SU-DHL-6 (cell line): Measurements from ENCODE around the gene SERPINH1.

ENCODE experiments used
- H2AFZ ChIP-seq: fragments of 200-600 bp; sonication (generic); 2 replicates; pipeline ENCODE4 v1.6.1; 2014; ENCODE audit warnings: low read depth, mild to moderate bottlenecking, moderate library complexity, mixed read lengths, antibody characterized with exemption, low read length; ENCODE audit not compliant: severe bottlenecking
- H3F3A ChIP-seq: fragments of 200-600 bp; shearing (Covaris generic); 2 replicates; pipeline ENCODE4 v1.6.0; 2016; ENCODE audit warnings: antibody characterized with exemption, mild to moderate bottlenecking; ENCODE audit not compliant: insufficient read depth
- H3K27ac ChIP-seq: fragments of 200-600 bp; sonication (generic); 2 replicates; pipeline ENCODE4 v1.5.1; 2016; ENCODE audit warnings: low read depth, mild to moderate bottlenecking, low read length, moderate library complexity, mixed read lengths
- H3K27me3 ChIP-seq: fragments of 200-600 bp; sonication (generic), shearing (Covaris generic); 2 replicates; pipeline ENCODE4 v1.6.0; 2014; ENCODE audit warnings: mild to moderate bottlenecking, low read length
- H3K36me3 ChIP-seq: fragments of 200-600 bp; sonication (generic); 2 replicates; pipeline ENCODE4 v1.6.1; 2014; ENCODE audit warnings: mild to moderate bottlenecking, low read length, mixed read lengths
- H3K4me2 ChIP-seq: fragments of 300-600, 200-600 bp; shearing (Covaris generic), sonication (generic); 2 replicates; pipeline ENCODE4 v1.6.0; 2014; ENCODE audit warnings: low read length, low read depth, mild to moderate bottlenecking; ENCODE audit not compliant: poor library complexity, severe bottlenecking
- H3K4me3 ChIP-seq: fragments of 200-600 bp; sonication (generic); 2 replicates; pipeline ENCODE4 v1.5.1; 2014; ENCODE audit warnings: antibody characterized with exemption, low read length, mild to moderate bottlenecking, mixed read lengths; ENCODE audit not compliant: insufficient read depth, poor library complexity, severe bottlenecking
- H3K79me2 ChIP-seq: fragments of 200-600 bp; sonication (generic); 2 replicates; pipeline ENCODE4 v1.6.1; 2014; ENCODE audit warnings: mild to moderate bottlenecking, low read length, moderate library complexity; ENCODE audit not compliant: insufficient read depth
- H3K9ac ChIP-seq: fragments of 200-600 bp; sonication (generic); 2 replicates; pipeline ENCODE4 v1.7.0; 2014; ENCODE audit warnings: mild to moderate bottlenecking, low read length
- H3K9me2 ChIP-seq: fragments of 200-600 bp; sonication (generic); replicated peaks from 2 replicates; pipeline ENCODE4 v1.6.1; 2014; ENCODE audit warnings: low read length; ENCODE audit not compliant: insufficient read depth
- H3K9me3 ChIP-seq: fragments of 200-600 bp; sonication (generic); 2 replicates; pipeline ENCODE4 v1.6.1; 2014; ENCODE audit warnings: low read length, mixed read lengths; ENCODE audit not compliant: insufficient read depth
- H4K20me1 ChIP-seq: fragments of 200-600 bp; sonication (generic); 2 replicates; pipeline ENCODE4 v1.6.1; 2014; ENCODE audit warnings: low read depth, mild to moderate bottlenecking, antibody characterized with exemption, low read length, moderate library complexity, mixed read lengths
- EZH2phosphoT487 ChIP-seq: fragments of 200-600 bp; sonication (generic), shearing (Covaris generic); conservative IDR thresholded peaks from 2 replicates; pipeline ENCODE4 v1.6.1; 2018; ENCODE audit warnings: mild to moderate bottlenecking, antibody characterized with exemption, low read length, moderate library complexity, mixed read lengths
- TF ChIP-seq, protein P1 (sequence below): fragments of 200-600 bp; sonication (generic); IDR thresholded peaks from one replicate; pipeline ENCODE4 v1.5.1; 2017; ENCODE audit warnings: antibody characterized with exemption, mild to moderate bottlenecking, low read length, moderate library complexity; ENCODE audit not compliant: insufficient read depth, poor library complexity, severe bottlenecking

Gene SERPINH1

GRCh38 chr11:75525433-75526191 lies 36.4 kb upstream of the SERPINH1 start, which contains the start of gene GDPD5:
TSS of gene GDPD5 (minus strand) at chr11:75525941. CDS start at chr11:75477735, 48,206 bp downstream.
- no peaks in the 10 kb centered on the region for H4K20me1 ChIP-seq
- H2AFZ ChIP-seq = no peak within 1 kb of the TSS
- H3K4me2 ChIP-seq = peak within 1 kb of the TSS; percentile 55
- no peaks in the 10 kb centered on the region for H3K79me2 ChIP-seq
- H3K27me3 ChIP-seq = no peaks in the 10 kb centered on the region
- H3K9me2 ChIP-seq = no peaks in the 10 kb centered on the region
- no peaks in the 10 kb centered on the region for H3K9me3 ChIP-seq
- H3K4me3 ChIP-seq = peak within 1 kb of the TSS; percentile 49
- H3K9ac ChIP-seq = peak within 1 kb of the TSS; percentile 37
- no peaks in the 10 kb centered on the region for H3K36me3 ChIP-seq
- no peak within 1 kb of the TSS for H3K27ac ChIP-seq
- TF ChIP-seq EZH2phosphoT487 = 0 out of 2 replicates have a peak, but pooled peaks have one; percentile 65
- TF ChIP-seq, protein P1, sequence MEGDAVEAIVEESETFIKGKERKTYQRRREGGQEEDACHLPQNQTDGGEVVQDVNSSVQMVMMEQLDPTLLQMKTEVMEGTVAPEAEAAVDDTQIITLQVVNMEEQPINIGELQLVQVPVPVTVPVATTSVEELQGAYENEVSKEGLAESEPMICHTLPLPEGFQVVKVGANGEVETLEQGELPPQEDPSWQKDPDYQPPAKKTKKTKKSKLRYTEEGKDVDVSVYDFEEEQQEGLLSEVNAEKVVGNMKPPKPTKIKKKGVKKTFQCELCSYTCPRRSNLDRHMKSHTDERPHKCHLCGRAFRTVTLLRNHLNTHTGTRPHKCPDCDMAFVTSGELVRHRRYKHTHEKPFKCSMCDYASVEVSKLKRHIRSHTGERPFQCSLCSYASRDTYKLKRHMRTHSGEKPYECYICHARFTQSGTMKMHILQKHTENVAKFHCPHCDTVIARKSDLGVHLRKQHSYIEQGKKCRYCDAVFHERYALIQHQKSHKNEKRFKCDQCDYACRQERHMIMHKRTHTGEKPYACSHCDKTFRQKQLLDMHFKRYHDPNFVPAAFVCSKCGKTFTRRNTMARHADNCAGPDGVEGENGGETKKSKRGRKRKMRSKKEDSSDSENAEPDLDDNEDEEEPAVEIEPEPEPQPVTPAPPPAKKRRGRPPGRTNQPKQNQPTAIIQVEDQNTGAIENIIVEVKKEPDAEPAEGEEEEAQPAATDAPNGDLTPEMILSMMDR = peak; percentile 42
- no peaks in the 10 kb centered on the region for H3F3A ChIP-seq

DNA sequence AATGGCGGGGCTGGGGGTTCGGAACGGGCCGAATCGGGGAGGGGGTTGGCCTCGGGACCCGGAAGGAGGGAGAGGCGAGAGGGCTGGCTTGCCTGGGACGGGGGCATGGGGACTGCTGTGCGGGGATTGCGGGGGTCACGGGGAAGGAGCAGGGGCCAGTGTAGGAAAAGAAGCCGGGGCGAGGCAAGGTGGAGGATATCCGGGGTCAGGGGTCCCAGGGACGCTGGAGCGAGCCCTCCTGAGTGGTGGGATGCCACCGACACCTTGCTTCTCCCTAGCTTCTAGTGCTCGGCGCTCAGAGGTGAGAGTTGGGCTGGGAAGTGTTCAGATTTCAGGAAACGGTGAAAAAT lies 35.9 kb upstream of the SERPINH1 start:
- Histone ChIP-seq H3K9me2 (no peaks in the 10 kb centered on the region), H4K20me1 (no peaks in the 10 kb centered on the region), H3K9me3 (no peaks in the 10 kb centered on the region), H3K9ac (peak overlapping the region; percentile 37), H3F3A (no peaks in the 10 kb centered on the region), H3K36me3 (no peaks in the 10 kb centered on the region), H3K27ac (no peak overlapping the region), H3K79me2 (no peaks in the 10 kb centered on the region), H3K4me3 (peak overlapping the region; percentile 49), H2AFZ (no peak overlapping the region), H3K4me2 (peak overlapping the region; percentile 55), H3K27me3 (no peaks in the 10 kb centered on the region)
- TF ChIP-seq, protein P1 = no peak
- no peak for TF ChIP-seq EZH2phosphoT487

GRCh38 chr11:75527130-75527529 lies 34.9 kb upstream of the SERPINH1 start:
- no peaks in the 10 kb centered on the region for H3K9me3 ChIP-seq
- H3K4me2 ChIP-seq = no peak overlapping the region
- H3K9ac ChIP-seq = no peak overlapping the region
- H3K9me2 ChIP-seq = no peaks in the 10 kb centered on the region
- no peaks in the 10 kb centered on the region for H3K79me2 ChIP-seq
- no peak overlapping the region for H3K4me3 ChIP-seq
- H3K36me3 ChIP-seq = no peaks in the 10 kb centered on the region
- H3F3A ChIP-seq = no peaks in the 10 kb centered on the region
- H4K20me1 ChIP-seq = no peaks in the 10 kb centered on the region
- H3K27ac ChIP-seq = no peak overlapping the region
- H3K27me3 ChIP-seq = no peaks in the 10 kb centered on the region
- TF ChIP-seq EZH2phosphoT487 = no peak
- TF ChIP-seq, protein P1 = no peak
- no peak overlapping the region for H2AFZ ChIP-seq
